Heart right ventricle (tissue), 16 donors: Measurements from ENCODE around the gene PTTG1IP. TPM values are rescaled to one million over a fixed set of nuclear protein-coding genes. Genes with fewer than 3 reads are reported as not detected.

Experiments used
- ATAC-seq, 8 donors: fragments of 200-7000 bp; cut with Tn5 transposase; one replicate each; pipeline ENCODE4 v1.9.1; 2020; ENCODE audit warnings: mild to moderate bottlenecking in 8 of 8, moderate library complexity in 8 of 8, moderate number of reproducible peaks in 1 of 8
- DNase-seq, 2 donors: peaks; one replicate each; pipeline ENCODE4 v3.0.0-alpha.2; 2020
- H3K27ac ChIP-seq, 10 donors: fragments of 200-600 bp; sonication (generic) in 2 of 10; one replicate each; pipeline versions ENCODE4 v1.5.0 to v1.8.0; 2020 to 2022; ENCODE audit warnings: mild to moderate bottlenecking in 3 of 10
- H3K27me3 ChIP-seq, 7 donors: fragments of 200-600 bp; one replicate each; pipeline ENCODE4 v1.8.0; 2021 to 2022; ENCODE audit warnings: mild to moderate bottlenecking in 2 of 7
- H3K36me3 ChIP-seq, 9 donors: fragments of 200-600 bp; sonication (generic) in 1 of 9; one replicate each; pipeline versions ENCODE4 v1.5.0 to v1.8.0; 2020 to 2022; ENCODE audit warnings: mild to moderate bottlenecking in 2 of 9
- H3K4me1 ChIP-seq, 9 donors: fragments of 200-600 bp; sonication (generic) in 1 of 9; one replicate each; pipeline versions ENCODE4 v1.5.0 to v1.8.0; 2020 to 2022; ENCODE audit warnings: mild to moderate bottlenecking in 4 of 9
- H3K4me3 ChIP-seq, 10 donors: fragments of 200-600 bp; sonication (generic) in 2 of 10; one replicate each; pipeline versions ENCODE4 v1.5.0 to v1.8.0; 2020 to 2022; ENCODE audit warnings: mild to moderate bottlenecking in 7 of 10, moderate library complexity in 2 of 10
- H3K9me3 ChIP-seq, 11 donors: fragments of 200-600 bp in 10 of 11; sonication (generic) in 2 of 11; one replicate each; pipeline versions ENCODE4 v1.5.0 to v1.8.0; 2013 to 2022; ENCODE audit warnings: mild to moderate bottlenecking in 2 of 11, control low read depth in 1 of 11, moderate library complexity in 1 of 11
- CTCF ChIP-seq, 9 donors: fragments of 200-600 bp; sonication (generic) in 2 of 9; IDR thresholded peaks; one replicate each; pipeline versions ENCODE4 v1.5.0 to v1.8.0; 2021 to 2022; ENCODE audit warnings: antibody characterized with exemption in 9 of 9, mild to moderate bottlenecking in 5 of 9, moderate library complexity in 1 of 9
- WGBS, 2 donors: extraction: QIAGEN DNeasy Blood & Tissue Kit; methylation state at CpG; one replicate each; pipeline ENCODE4 v1.1.7; 2013; ENCODE audit warnings: inconsistent platforms in 1 of 2; 5-methylcytosine and 5-hydroxymethylcytosine counted together
- intact Hi-C, 10 donors: fragments of 100-400 bp; cut with DNase I; formaldehyde crosslinking; loops; one replicate each; pipeline versions ENCODE4 v1.11.1 to v1.14.2; 2022
- polyA plus RNA-seq, 2 donors: library from polyadenylated mRNA; stranded (reverse); fragments of 200-250 nt; gene quantifications; one replicate each; pipeline ENCODE4 v1.2.3, GENCODE V29; 2013
- total RNA-seq, 10 donors: library from RNA; stranded (reverse); fragmentation: NEBNext Ultra II Directional in 3 of 10; extraction: Animal tissue kit (Norgen Biotek cat#: 25700) in 3 of 10; gene quantifications; one replicate each; pipeline versions ENCODE4 v1.2.1 to v1.2.4, GENCODE V29; 2021 to 2023
- donor health status: Arrhythmogenic right ventricular cardiomyopathy.
- donor health status: ischemic (EF 13 %, LVEDD 7.1; RV severe dilation, severe dysfunction).
- donor health status: healthy with polysubstance abuse.
- donor health status: DM: no; HTN: yes; CAD: no.
- donor health status: DM: no; HTN: no; CAD: no.
- donor health status: ischemic (EF 25% LVEDD 6.9; RV normal size, moderate dysfunction).
- donor health status: ischemic (EF 25% LVEDD 5.7; RV mildly dilated, moderate dysfunction).
- donor health status: healthy.
- donor health status: DM: yes; HTN: yes; CAD: no.
- donor health status: Ischemic cardiomyopathy.
- donor health status: ischemic (EF 35%, LVEDD 5.7; RV mildly dilated, moderate dysfunction).
- donor health status: nonischemic (EF 11% LVEDD 7.7; RV severe dilation, severe dysfunction).
- donor health status: DM: yes; HTN: yes; CAD: no.
- donor health status: PGD.
- donor health status: ischemic (EF 29% LVEDD 5.4; RV normal size, mild dysfunction).
- donor health status: nonischemic (EF 23%, LVEDD 6.1; RV moderate dilation, normal function).

PTTG1IP gene
- total and polyA plus RNA-seq, 12 donors, result 109 to 188 (median 148) TPM

- H3K27ac ChIP-seq, result peak overlapping the region in 1 of 10 donors; percentile 94
- intact Hi-C loops, result loop anchor here in 6 of 10 donors (2.0 to 10.0 kb wide), 6 partner anchors 53 to 315 kb away; partner anchors contain the start of gene PTTG1IP (in 4 of the 6)
- DNase-seq (no peak), ATAC-seq (no peak)
- H3K27me3 ChIP-seq, result no peaks in the 10 kb centered on the region
- TF ChIP-seq CTCF (IDR thresholded peaks at IDR 0.05), result no peak
- H3K9me3 ChIP-seq, result peaks cover 0 to 52% (median 18%) of the 10 kb centered on the region in 11 donors
- WGBS, 2 donors, result 97 to 98% methylated on average over 33 of the region's 33 CpGs
- no peak overlapping the region for H3K4me3 ChIP-seq
- peaks cover 9 to 37% (median 25%) of the 10 kb centered on the region in 9 donors for H3K4me1 ChIP-seq
- no peaks in the 10 kb centered on the region for H3K36me3 ChIP-seq
Observed at GRCh38 chr21:44819283-44820243, 53.9 kb downstream of the PTTG1IP start.

GRCh38 chr21:44818640-44819011 lies 54.9 kb downstream of the PTTG1IP start:
- intact Hi-C loops, result loop anchor here in 6 of 10 donors (2.0 to 10.0 kb wide), 6 partner anchors 54 to 316 kb away; partner anchors contain the start of gene PTTG1IP (in 4 of the 6)
- H3K4me1 ChIP-seq, result peaks cover 9 to 44% (median 25%) of the 10 kb centered on the region in 9 donors
- no peaks in the 10 kb centered on the region for H3K27me3 ChIP-seq
- peak overlapping the region; percentile 37 to 99 (median 96) for H3K27ac ChIP-seq
- TF ChIP-seq CTCF (IDR thresholded peaks at IDR 0.05), result no peak
- WGBS, 2 donors, result 50 to 57% methylated on average over 37 of the region's 37 CpGs
- H3K36me3 ChIP-seq, result peaks cover 0 to 7% (median 3%) of the 10 kb centered on the region in 9 donors
- ATAC-seq (peak in 3 of 8 donors; percentile 0 to 2 (median 0)), DNase-seq (peak in 1 of 2 donors; percentile 43)
- H3K4me3 ChIP-seq, result peak overlapping the region; percentile 52 to 97 (median 82)
- H3K9me3 ChIP-seq, result peaks cover 0 to 50% (median 18%) of the 10 kb centered on the region in 11 donors

GRCh38 chr21:44817914-44818639 lies 55.4 kb downstream of the PTTG1IP start, which contains the start of gene SUMO3:
Gene SUMO3 (minus strand): TSS chr21:44818062. CDS start chr21:44817968, 94 bp downstream.
- peaks cover 0 to 44% (median 16%) of the 10 kb centered on the region in 11 donors for H3K9me3 ChIP-seq
- DNase-seq (peak; percentile 78 to 85), ATAC-seq (peak; percentile 60 to 86 (median 76))
- TF ChIP-seq CTCF (IDR thresholded peaks at IDR 0.05), result peak in 3 of 9 donors; percentile 7 to 33 (median 18)
- peak within 1 kb of the TSS; percentile 52 to 97 (median 82) for H3K4me3 ChIP-seq
- H3K27ac ChIP-seq, result peak within 1 kb of the TSS; percentile 37 to 99 (median 96)
- H3K27me3 ChIP-seq, result no peaks in the 10 kb centered on the region
- peaks cover 9 to 44% (median 25%) of the 10 kb centered on the region in 9 donors for H3K4me1 ChIP-seq
- intact Hi-C loops, result loop anchor here in 6 of 10 donors (2.0 to 10.0 kb wide), 7 partner anchors 15 to 317 kb away; partner anchors contain the start of gene PTTG1IP (in 4 of the 6)
- H3K36me3 ChIP-seq, result peaks cover 0 to 13% (median 8%) of the 10 kb centered on the region in 9 donors
- WGBS, 2 donors, result 0 to 1% methylated on average over 89 to 108 of the region's 108 CpGs
